ENCODE measurements around the gene ITM2C. TPM values are rescaled to one million over a fixed set of nuclear protein-coding genes. Genes with fewer than 3 reads are reported as not detected.
A peak's percentile ranks its signal among the peaks of the same experiment; 100 is the strongest.

ITM2C gene
- total RNA-seq, 2 donors from 2014 or later, result 2,207 to 2,247 TPM

DNA sequence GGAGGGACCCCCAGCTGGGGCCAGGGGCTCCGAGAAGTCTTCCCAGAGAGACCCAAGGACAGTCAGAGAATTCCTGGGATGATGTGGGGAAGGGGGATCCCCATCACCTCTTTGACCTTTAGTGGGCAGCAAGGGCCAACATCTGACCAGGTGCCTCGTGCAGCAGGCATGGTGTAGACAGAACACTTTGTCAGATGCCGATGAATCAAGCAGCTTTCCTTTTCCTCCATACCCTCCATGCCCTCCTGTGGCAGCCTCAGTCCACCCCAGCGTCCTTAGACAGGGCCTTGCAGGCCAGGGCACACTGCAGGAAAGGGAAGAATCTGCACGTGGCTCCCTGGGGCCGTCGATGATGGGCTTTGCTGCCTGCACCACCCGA lies 34.0 kb downstream of the ITM2C start:
- intact Hi-C loops (cut with DNase I, micrococcal nuclease), result no loop called here
- DNase-seq, result peak in 1 of 2 donors; percentile 22
- ATAC-seq, result no peak

DNA sequence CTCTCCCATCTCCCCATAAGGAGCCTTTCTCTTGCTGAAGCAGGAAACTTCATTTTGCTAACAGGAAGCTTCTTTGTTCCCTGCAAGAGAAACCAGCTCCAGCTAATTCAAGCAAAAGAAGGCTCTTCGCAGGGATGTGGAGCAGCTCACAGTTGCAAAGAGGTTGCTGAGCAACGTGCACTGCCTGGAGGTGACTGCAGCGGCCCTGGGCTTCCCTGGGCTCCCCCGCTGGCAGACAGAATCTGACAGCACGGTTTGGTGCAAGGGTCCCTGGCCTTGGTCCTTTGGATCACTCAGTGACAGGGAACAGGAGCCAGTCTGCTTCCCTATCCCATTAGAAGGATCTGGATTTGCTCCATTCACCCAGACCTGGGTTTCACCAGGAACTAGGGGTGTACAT lies 34.5 kb downstream of the ITM2C start:
- DNase-seq (peak in 1 of 2 donors; percentile 10), ATAC-seq (no peak)
- intact Hi-C loops (cut with DNase I, micrococcal nuclease), result no loop called here

DNA sequence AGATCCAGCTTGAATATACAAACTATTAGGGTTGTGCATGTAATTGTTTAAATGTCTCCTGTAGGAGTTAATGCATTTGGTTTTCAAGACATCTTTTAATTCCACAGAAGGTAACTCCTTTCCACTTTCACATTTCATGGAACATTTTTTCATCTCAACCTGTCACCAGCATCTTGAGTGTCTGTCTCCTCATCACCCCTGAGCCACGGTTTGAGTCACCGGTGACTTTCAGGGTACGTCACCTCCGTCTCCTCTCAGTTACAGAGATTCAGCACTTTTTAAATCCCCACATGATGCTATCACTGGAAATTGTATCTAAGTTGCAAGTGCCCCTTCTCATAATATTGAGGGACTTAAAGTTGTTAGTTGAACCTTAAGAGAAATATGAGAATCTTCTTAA lies 35.0 kb downstream of the ITM2C start:
- intact Hi-C loops (cut with DNase I, micrococcal nuclease), result loop anchor here in 1 of 2 donors (10.0 kb wide), 1 partner anchor 85 kb away; no protein-coding TSS in a partner anchor
- no peak for ATAC-seq
- peak in 1 of 2 donors; percentile 9 for DNase-seq

DNA sequence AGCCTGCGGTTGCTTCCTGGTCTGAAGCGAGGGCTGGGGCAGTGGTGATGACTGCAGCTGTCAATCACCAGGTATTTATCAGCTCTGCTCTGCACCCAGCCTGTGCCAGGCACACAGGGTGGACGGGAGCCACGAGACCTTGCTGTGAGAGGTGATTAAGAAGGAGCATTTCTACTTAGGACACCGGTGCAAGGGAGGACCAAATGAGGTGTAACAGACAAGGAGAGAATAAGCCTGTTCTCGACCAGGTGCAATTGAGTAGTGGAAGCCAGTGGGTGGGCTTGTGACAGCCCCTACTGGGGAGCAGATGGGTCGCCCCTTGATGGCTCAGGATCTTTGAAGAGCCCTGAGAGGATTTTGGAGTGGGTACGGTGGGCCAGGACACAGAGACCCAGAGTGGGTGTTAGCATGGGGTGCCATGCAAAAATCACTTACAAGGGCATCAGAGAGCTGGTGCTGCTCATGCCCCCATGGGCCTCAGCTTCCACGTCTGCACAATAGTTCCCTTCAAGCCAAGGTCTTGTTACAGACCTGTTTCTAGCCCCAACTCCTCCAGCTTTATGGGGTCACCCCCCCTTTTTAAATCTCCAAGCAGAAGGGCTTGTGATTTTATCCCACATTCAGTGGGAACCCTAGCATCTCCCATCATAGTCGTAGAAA lies 35.7 kb downstream of the ITM2C start:
- peak in 1 of 2 donors; percentile 14 for DNase-seq
- ATAC-seq, result no peak
- intact Hi-C loops (cut with DNase I, micrococcal nuclease), result loop anchor here in 1 of 2 donors (10.0 kb wide), 1 partner anchor 84 kb away; no protein-coding TSS in a partner anchor

DNA sequence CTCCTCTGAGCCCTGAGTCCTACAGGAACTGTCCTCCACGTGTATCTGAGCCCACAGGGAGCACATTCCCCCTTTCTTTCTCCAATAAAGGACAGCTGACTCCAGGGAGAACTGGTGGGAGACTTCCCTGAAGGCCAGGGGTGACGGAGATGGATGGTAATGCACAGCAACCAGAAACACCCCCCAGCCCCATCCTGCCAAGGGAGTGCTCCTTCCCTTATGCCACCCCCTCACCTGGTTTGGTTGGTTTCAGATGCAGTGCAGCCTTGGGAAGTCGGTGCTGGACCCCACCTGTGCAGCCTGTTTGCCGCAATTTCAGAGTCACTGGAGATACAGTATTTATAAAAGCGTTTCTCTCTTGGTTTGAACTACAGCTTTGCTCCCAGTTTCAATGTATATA lies 36.3 kb downstream of the ITM2C start:
- ATAC-seq (no peak), DNase-seq (peak in 1 of 2 donors; percentile 13)
- intact Hi-C loops (cut with DNase I, micrococcal nuclease), result loop anchor here in 1 of 2 donors (10.0 kb wide), 1 partner anchor 84 kb away; no protein-coding TSS in a partner anchor

DNA sequence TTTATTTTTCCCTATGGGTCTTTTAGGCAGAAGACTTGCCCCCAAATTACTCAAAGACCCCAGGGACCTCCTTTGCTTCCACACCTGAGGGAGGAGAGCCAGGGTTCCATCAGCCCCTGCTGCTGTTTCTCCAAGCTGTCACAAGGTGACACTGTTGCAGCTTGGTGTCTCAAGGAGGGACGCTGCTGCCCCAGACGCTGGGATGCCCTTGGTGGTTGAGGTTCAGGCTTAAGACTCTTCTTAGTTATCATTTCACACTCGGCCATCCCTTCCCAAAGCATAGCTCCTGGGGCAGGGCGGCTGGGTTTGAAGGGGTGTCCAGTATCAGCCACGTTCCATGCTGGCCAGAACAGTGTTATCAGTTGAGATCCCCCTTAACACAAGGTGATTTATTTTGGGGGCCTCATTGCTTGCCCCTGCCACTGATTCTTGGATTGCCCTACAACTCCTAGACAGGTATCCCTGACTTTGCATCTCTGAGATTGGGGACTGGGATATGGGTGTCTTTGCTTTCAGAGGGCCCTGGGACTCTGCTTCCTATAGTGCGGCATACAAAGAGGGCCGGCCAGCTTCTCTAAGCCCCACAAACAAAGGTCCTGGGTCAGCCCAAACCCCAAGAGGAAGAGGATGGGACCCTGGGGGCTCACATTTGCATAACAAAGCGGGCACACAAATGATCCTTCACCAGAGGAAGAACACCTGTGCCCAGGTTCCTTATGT lies 37.6 kb downstream of the ITM2C start:
- ATAC-seq (peak; percentile 81), DNase-seq (peak; percentile 52 to 60)
- intact Hi-C loops (cut with DNase I, micrococcal nuclease), result loop anchor here in 1 of 2 donors (10.0 kb wide), 1 partner anchor 82 kb away; no protein-coding TSS in a partner anchor

DNA sequence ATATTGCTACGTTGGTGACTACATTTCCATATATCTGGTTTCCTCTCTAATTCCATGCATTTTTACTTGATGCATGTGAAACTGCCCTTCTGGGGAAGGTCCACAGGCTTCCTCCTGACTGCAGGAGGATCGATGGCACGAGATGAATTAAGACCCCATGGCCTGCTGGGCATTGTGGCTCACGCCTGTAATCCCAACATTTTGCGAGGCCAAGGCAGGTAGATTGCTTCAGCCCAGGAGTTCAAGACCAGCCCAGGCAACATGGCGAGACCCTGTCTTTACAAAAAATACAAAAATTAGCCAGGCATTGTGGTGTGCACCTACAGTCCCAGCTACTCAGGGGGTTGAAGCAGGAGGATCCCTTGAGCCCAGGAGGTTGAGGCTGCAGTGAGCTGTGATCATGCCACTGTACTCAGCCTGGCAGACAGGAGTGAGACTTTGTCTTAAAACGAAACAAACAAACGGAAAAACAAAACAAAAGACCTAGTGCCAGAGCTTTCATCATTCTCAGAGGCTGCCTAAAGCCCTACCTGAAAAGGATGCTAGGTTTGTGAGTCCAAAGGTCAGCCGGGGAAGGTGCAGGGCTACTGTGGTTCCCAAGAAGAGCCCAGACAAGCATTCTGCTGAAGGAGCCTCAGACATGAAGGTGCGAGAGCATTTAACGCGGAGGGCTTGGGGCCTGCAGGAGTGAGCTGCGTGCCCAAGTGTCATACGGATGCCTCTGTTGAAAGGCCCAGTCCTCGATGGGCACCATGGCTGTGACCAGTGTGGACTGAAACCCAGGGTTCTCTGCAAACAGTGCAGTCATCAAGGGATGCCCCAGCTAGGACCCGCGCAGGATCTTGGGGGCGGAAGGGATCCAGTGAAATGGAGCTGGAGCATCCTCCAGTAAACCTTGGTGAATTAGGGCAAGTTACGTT lies 38.7 kb downstream of the ITM2C start:
- ATAC-seq (no peak), DNase-seq (peak; percentile 2 to 18)
- intact Hi-C loops (cut with DNase I, micrococcal nuclease), result loop anchor here in 1 of 2 donors (10.0 kb wide), 1 partner anchor 81 kb away; no protein-coding TSS in a partner anchor

DNA sequence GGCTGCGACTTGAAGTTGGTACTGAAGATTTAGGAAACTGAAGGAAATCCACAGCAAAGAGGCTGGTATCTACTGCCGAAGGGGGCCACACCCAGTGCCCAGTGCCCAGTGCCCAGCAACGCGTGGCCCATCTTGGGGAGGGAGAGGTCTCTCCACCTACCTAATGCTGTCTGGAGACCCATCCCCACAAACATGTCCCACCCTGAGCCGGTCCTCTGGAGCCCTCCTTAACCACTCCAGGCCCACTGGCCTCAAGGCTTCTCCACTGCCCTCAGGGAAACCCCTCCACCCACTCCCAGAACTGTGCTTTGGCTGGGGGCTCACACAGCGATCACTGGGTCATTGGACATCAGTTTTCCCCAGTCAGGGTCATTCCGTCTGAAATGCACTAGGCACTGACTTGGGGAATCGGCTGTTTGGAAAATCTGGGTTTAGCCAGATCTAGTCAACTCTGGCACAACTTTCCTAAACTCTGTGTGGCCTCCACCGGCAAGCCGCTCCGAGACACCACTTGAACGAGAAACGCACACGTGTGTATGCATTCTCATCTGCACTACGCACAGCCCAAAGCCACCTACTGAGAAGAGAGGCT lies 40.2 kb downstream of the ITM2C start:
- DNase-seq (peak; percentile 3 to 15), ATAC-seq (no peak)
- intact Hi-C loops (cut with DNase I, micrococcal nuclease), result loop anchor here in 1 of 2 donors (10.0 kb wide), 1 partner anchor 80 kb away; no protein-coding TSS in a partner anchor

DNA sequence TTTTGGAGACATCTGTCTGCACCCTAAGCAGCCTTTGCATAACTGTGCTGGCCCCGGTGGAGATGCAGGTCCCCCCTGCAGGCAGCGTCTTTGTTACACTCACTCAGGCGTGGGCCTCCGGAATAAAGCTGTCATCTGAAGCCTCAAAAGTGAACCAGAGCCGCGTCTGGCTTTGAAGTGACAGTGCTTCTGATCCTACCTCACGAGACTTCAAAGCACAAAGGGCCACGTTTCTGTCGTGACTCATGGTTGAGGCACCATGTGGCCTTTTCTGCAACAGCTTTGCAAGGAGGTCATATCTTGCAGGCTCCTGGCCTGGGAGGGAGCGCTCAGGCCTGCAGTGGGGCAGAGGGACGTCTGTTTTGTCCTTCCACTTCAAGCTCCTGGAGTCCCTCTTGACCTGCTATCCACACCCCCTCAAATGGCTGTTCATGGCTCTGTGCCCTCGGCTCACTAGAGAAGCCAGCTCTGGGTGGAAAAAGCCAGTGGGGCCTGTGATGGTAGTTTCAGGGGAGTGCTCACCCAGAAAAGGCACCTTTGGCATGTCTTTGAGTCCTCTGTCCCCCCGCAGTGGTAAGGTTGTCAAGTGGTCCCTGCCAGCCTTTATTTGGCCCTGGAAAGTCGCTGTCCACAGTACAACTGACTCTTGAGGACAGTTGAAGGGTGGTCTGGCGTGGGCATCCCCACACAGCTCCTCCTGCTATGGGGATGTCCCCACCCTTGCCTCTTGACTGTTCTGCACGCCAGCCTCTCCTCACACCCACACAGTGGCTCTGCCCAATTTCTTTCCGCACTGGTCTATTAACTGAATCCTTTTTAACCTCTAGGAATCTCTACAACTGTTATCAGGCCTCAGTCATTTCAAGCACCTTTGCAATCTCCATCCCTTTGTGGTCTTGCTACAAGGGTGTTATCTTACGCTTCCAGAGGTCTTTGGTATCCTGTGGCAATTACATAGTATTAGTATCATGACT lies 41.0 kb downstream of the ITM2C start:
- intact Hi-C loops (cut with DNase I, micrococcal nuclease), result loop anchor here in 1 of 2 donors (10.0 kb wide), 1 partner anchor 79 kb away; no protein-coding TSS in a partner anchor
- DNase-seq (peak; percentile 4 to 23), ATAC-seq (no peak)

DNA sequence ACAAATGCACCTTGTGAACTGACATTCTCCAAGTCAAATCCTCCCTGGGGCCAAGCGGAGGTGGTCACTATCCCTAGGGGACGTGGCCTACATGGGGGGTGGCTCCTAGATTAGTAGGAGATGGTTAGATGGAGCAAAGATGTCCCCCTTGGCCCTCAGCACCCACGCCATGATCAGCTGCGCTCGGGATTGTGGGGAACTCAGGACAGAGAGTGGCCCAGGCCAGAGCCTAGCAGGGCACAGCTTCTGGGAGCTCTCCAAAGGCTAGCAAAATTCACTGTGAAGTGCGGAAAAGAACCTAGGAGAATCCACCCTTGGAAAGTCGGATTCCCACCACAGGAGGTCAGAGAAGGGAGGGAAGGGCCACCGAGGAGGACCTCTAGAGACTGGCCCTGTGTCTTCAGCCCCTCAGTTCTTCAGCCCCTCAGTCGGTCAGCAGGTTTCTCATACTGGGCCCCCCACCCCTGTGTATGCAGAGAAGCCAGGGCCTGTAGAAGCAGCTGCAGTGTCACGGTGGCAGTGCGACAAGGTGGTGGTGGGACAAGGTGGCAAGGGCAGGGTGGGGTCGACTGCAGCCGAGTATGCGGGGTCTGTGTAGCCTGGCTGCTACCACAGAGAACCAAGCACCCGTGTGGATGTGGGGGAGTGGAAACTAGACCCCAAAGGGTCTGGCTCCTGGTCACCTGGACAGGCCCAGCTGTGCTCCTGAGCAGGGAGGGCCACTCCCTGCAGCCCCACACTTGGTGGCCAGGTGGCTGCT lies 41.9 kb downstream of the ITM2C start:
- DNase-seq, result peak; percentile 3 to 23
- ATAC-seq, result no peak
- intact Hi-C loops (cut with DNase I, micrococcal nuclease), result loop anchor here in 1 of 2 donors (10.0 kb wide), 1 partner anchor 78 kb away; no protein-coding TSS in a partner anchor

DNA sequence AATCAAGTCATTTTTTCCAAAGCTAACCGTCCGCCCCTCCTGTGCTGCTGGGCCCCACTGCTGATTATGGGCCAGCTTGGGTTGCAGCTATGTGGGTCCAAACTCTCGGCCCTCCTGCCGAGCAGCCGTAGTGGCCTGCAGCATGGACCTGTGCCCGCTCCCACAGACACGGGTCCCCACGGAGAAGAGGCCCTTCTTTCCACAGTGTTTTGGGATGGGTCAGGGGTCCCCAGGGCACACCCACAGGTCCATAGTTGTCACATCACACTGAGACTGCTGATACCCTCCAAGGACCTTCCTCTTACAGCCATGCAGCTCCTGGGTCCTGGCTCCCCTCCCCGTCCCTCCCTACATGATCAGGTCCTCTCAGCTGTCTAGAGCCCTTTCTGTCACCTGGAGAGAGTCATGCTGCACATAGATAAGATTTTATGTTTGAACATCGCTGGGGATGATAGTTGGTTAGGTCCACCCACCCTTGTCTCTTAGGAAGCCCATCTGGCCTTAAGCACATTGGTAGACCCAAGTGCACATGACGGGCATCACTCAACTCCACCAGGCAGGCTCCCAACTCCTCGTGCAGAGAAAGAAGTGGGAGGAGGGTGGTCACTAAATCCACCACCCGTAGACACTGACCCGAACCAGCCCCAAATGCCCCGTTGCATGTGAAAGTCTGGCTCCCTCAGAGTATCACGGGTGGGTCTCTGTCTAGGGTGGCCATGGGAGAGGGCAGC lies 42.8 kb downstream of the ITM2C start:
- peak; percentile 2 to 22 for DNase-seq
- intact Hi-C loops (cut with DNase I, micrococcal nuclease), result loop anchor here in 1 of 2 donors (10.0 kb wide), 1 partner anchor 77 kb away; no protein-coding TSS in a partner anchor
- ATAC-seq, result no peak

DNA sequence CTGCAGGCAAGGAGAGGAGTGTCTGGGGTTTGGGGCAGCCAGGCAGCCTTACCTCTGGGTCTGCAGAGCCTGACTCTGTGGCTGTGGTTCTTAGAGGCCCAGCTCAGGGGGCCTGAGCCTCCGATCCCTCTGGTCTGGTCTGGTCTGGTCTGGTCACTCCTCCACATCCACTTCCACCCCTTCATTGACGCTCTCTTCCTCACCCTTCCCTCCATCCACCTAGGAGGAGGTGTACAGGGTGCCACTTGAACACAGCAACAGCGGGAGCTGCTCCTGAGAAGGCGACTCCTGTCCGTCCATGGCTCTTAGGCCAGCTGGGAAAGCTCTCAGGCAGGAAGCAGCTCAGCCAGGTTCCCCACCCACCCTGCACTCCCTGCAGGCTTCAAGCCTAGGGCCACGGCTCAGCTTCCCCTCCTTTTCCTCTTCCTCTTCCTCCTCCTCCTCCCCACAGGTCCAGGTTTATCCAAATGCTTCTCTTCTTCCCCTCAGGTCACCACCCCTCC lies 43.4 kb downstream of the ITM2C start:
- intact Hi-C loops (cut with DNase I, micrococcal nuclease), result loop anchor here in 1 of 2 donors (10.0 kb wide), 1 partner anchor 77 kb away; no protein-coding TSS in a partner anchor
- peak; percentile 10 to 23 for DNase-seq
- no peak for ATAC-seq

DNA sequence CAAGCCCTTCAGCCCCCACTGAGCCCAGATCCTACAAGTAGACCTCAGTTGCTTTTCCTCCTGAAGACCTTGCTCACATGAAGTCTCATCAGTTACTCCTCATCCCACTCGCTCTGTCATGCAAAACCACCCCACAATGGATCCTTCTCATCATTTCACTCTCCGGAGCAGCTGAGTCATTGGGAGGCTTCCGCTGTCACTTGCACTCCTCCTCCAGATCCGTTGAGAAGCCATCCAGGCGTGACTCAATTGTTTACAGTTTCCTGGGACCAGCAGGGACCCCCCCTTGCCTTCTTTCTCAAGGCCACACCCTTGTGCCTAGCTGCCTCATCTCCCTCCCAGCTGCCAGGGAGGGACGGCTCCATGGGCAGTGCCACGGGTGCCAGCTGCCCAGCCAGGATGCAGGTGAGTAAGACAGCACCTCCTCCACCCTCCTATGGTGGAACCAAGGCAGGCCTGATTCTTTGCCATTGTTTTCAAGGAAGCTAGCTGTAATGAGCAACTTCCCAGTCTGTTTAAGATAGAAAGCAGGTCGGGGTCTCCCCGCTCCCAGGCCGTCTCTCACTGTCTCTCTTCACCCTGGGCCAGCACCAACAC lies 44.0 kb downstream of the ITM2C start:
- peak; percentile 82 for ATAC-seq
- intact Hi-C loops (cut with DNase I, micrococcal nuclease), result loop anchor here in 1 of 2 donors (10.0 kb wide), 1 partner anchor 76 kb away; no protein-coding TSS in a partner anchor
- peak; percentile 38 to 68 for DNase-seq

DNA sequence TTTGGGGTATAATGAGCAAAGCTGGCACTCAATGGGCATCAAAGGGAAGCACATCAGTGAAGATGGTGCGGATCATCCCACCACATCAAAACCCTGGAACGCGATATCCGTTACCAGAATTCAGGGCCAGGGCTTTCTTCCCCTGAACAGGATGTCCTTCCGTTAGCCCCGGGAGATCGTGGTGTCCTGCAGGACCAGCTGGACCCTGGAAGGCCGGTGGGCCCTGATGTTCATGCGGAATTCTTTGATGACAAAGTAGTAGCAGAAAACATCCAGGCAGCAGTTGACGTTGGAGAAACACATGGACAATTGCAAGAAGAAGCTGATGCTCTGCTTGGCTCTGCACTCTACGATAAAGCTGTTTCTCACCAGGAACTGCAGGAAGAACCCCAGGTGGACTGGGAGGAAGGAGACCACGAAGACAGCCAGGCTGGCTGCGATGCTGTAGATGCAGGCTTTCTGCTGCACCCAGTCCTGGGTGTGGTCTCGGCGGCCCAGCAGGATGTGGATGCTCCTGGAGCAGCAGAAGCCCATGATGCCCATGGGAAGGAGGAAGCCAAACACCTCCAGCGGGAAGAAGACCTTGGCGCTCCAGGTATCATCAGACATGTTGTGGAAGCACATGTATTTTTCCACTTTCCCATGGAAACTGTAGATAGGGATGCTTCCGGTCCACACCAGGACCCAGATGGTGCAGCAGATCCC lies 45.3 kb downstream of the ITM2C start:
- intact Hi-C loops (cut with DNase I, micrococcal nuclease), result loop anchor here in 1 of 2 donors (10.0 kb wide), 2 partner anchors 65 to 75 kb away; no protein-coding TSS in a partner anchor
- ATAC-seq (no peak), DNase-seq (peak; percentile 2 to 17)

Measured in left colon (tissue), 2 donors.